ENCODE results near the gene POLR2F.
"Not testable (repeated sequence)": the region's sequence is repeated elsewhere in the genome, so short reads cannot be mapped to it uniquely, and the experiment has no call there.

Gene POLR2F

GRCh38 chr22:37953062-37953436, 450 bp upstream of the POLR2F start:
- DNase-seq (ENCODE audit: low spot score), result no peak

- no peak for DNase-seq (ENCODE audit: low spot score)
These were observed 1.2 kb downstream of the POLR2F start for GRCh38 chr22:37954686-37955085.

DNA sequence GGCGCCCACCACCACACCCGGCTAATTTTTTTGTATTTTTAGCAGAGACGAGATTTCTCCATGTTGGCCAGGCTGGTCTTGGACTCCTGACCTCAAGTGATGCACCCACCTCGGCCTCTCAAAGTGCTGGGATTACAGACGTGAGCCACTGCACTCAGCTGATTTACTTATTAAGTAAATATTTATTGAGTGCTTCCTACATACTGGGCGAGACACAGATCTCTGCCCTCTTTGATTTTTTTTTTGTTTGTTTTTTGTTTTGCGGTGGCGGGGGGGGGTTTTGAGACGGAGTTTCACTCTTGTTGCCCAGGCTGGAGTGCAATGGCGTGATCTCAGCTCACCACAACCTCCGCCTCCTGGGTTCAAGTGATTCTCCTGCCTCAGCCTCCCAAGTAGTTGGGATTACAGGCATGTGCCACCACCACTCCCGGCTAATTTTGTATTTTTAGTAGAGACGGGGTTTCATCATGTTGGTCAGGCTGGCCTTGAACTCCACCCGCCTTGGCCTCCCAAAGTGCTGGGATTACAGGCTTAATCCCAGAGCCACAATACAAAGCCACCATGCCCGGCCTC, 2.4 kb downstream of the POLR2F start:
- DNase-seq (ENCODE audit: low spot score), result not testable (repeated sequence)

DNA sequence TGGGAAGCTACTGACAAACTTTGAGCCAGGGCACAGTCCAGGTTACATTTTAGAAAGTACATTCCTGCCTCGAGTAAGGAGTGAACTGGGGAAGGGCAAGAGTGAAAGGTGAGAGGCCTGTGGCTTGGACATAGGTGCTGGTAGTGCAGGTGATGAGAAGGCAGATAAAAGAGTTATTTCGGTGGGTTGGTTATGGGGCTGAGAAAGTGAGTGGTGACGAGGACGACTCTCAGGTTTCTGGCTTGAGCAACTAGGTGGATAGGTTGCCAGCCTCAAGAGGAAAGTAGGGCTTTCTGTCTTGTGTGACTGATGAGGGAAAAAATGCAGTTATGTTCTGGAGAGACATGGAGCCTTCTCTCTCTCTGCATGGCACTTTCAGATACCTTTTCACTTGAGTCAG, 3.7 kb downstream of the POLR2F start:
- no peak for DNase-seq (ENCODE audit: low spot score)

DNA sequence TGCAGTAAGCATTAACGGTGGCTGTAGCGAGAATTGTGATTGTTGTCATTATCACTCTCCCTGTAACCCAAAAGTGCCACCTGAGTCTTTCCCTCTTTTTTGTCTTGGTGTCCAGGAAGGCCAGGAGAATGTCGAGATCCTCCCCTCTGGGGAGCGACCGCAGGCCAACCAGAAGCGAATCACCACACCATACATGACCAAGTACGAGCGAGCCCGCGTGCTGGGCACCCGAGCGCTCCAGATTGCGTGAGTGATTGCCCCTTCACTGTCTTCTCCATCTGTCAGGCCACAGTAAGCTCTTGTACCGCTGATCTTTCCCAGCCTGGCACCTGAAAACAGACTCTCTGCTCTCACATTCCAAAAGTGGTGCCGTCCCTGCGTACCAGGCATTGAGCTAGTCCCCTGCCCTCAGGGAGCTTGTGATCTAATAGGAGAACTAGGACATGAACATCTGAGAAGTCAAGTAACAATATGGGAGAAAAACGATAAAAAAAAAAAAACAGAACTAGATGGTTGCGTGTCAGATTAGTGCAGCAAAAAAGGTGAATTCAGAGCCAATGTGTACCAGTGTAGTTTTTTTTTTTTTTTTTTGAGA, 5.8 kb downstream of the POLR2F start:
- DNase-seq (ENCODE audit: low spot score), result no peak

- DNase-seq (ENCODE audit: low spot score), result no peak
These were observed 7.6 kb downstream of the POLR2F start for GRCh38 chr22:37961062-37961461.

- no peak for DNase-seq (ENCODE audit: low spot score)
These were observed 12.6 kb downstream of the POLR2F start for GRCh38 chr22:37965940-37966664.

GRCh38 chr22:37967147-37967546, 13.6 kb downstream of the POLR2F start:
- DNase-seq (ENCODE audit: low spot score), result no peak

- DNase-seq (ENCODE audit: low spot score), result no peak
These were observed 14.3 kb downstream of the POLR2F start for GRCh38 chr22:37967637-37968451.

DNA sequence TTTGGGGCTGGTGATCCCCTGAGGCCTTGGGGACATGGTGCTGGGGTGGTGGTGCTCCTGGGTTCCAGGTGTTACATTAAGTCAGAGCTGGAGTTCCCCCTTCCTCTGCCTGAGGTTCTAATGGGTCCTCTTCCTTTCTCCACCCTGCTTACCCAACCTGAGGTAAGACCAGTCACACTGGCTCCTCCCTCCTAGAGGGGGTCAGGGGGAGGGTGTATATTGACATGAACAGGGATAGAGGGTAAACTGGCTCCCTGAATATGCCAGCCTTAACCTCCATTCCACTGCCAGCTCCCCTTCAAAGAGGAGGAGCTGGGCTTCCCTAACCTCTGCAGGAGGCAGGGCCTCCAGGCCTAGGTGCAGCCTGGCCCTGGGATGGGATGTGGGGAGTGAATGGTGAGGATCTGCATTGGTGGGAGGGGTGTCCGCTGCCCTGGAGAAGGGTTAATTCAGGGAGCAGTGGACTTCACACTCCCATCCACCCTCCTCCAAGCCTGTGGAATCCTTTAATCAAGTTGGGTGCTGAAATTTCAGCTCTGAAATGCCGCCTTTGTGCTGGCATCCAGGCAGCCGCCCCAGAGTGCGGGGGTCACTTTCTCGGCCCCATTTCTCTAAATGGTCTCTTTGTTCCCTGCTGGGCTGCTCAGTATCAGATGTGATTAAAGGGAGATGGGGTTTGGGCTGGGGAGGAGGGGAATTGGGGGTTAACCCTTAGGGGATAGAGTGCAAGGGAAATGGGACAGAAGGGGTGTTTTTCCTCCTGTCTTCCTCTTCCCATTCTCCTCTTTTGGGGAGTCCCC, 15.2 kb downstream of the POLR2F start:
- no peak for DNase-seq (ENCODE audit: low spot score)

- DNase-seq (ENCODE audit: low spot score), result no peak
These were observed 17.4 kb downstream of the POLR2F start for GRCh38 chr22:37970864-37971263.

DNA sequence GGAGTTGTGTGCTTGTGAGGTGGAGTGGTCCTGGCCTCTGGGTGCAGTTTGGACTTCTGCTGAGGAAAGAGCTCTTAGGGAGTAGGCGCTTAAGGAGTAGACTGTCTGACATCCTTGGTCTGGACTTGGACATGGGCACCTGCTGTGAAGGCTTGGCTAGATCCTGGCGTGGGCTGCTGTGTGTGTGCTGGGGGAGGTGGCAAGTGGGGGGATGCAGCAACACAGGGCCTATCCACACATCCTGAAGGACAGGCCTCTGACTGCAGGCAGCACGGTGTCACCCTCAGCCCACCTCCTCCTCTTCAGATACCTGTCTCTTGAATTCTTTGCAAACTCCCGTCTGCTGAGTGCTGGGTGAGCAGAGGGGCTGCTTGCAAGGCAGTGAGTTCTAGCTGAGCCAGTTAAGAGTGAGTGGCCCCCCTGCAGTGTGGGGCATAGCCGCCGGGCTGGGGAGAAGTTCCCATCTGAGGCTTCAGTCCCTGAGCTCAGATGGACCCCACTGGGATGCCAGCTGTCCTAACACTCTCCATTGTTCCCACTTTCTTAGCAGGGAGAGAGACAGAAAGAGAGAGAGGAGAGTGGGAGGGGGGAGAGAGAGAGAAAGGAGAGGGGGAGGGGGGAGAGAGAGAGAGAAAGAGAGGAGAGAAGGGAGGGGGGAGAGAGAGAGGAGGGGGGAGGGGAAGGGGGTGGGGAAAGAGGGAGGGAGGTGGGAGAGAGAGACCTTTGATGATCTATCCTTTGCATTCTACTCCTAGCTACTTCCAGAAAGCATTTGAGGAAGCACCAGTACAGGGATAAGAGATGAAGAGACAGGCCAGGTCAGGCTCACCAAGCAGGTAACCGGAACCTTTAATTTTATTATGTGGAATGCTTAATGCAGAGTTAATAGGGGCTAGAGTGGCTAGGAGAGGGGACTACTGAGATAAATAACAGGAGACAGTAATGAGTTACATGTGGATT, 18.3 kb downstream of the POLR2F start:
- DNase-seq (ENCODE audit: low spot score), result no peak

GRCh38 chr22:37972527-37972926, 19.0 kb downstream of the POLR2F start:
- DNase-seq (ENCODE audit: low spot score), result no peak

DNA sequence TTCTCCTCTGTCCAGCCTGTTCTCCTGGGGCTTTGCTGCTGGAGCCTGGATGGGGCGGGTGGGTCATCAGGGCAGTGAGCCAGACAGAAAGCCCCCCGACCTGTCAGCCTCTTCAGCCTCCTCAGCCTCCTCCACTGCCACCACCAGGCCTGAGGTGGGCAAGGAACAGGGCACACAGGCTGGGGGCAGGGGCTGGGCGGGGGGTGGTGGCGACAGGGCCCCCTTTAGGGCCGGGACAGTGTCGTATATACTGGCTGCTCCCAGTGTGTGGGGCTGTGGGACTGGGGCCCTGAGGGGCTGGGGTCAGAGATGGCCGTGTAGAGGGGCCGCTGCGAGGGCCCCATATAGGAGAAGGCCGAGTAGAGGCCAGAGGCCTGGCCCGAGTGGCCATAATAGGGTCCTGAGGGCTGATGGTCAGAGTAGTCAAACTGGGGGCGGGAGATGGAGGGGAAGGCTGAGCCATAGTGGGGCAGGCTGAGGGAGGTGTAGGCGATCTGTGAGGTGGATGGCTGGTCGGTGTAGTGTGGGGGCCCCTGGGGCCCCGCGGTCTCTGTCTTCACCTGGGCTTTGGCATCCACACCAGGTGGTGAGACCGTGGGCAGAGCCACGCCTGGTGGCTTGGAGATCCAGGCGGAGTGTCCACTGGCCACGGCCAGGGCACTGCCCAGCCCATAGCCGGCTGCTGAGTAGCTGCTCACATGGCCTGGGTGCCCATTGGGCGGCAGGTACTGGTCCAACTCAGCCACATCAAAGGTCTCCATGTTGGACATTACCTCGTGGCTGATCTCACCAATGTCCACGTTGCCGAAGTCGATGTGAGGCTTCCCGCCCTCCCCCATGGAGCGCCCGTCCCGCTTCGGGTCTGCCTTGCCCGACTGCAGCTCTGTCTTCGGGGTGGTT, 20.0 kb downstream of the POLR2F start:
- no peak for DNase-seq (ENCODE audit: low spot score)

- DNase-seq (ENCODE audit: low spot score), result no peak
These were observed 21.7 kb downstream of the POLR2F start for GRCh38 chr22:37975153-37975552.

GRCh38 chr22:37976022-37976421, 22.5 kb downstream of the POLR2F start:
- not testable (repeated sequence) for DNase-seq (ENCODE audit: low spot score)

DNA sequence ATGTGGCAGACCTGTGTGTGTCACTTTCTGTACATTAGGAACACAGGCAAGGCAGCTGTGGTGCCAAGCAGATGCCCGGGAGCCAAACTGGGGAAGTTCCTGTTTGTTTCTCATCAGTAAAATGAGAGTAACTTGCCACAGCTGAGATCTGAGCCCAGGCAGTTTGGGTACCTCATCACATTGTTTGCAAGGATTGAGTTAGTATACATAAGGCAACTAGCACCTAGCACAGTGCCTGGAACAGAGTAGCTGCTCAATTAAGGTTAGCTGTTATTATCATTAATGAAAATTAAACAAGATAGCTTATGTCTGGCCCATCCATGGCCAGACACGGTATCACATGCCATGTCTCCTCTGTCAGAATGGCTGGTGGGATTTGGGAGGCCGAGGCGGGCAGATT, 23.0 kb downstream of the POLR2F start:
- DNase-seq (ENCODE audit: low spot score), result no peak

GRCh38 chr22:37979782-37980181, 26.3 kb downstream of the POLR2F start:
- no peak for DNase-seq (ENCODE audit: low spot score)

- DNase-seq (ENCODE audit: low spot score), result no peak
These were observed 27.9 kb downstream of the POLR2F start for GRCh38 chr22:37981282-37982011.
